ENCODE measurements around the gene PDCD1LG2.

- TF ChIP-seq POLR2AphosphoS5 (IDR thresholded peaks at IDR 0.05; ENCODE audit: low read depth) (no peak), CTCF (conservative IDR thresholded peaks at IDR 0.05; ENCODE audit: low read depth in 2 of 2) (no peak)
These were observed 30.2 kb upstream of the PDCD1LG2 start for GRCh38 chr9:5479994-5480694.

All from GM23338 (cell line).